Fibroblast of lung (primary cell): ENCODE data around the gene L3MBTL4. TPM values are rescaled to one million over a fixed set of nuclear protein-coding genes. Genes with fewer than 3 reads are reported as not detected.

Experiments used
- DNase-seq, 2 donors: peaks; one replicate each; pipeline versions ENCODE4 v3.0.0 to v3.0.0-alpha.2; 2010; ENCODE audit warnings: low read depth in 2 of 2
- H2AFZ ChIP-seq: 2 replicates; pipeline ENCODE4 v1.5.1; 2012; ENCODE audit warnings: low read length, control low read depth, inconsistent platforms
- H3K27ac ChIP-seq: 2 replicates; pipeline ENCODE4 v1.5.1; 2011; ENCODE audit warnings: low read length, control low read depth; ENCODE audit not compliant: insufficient read depth
- H3K27me3 ChIP-seq: 2 replicates; pipeline ENCODE4 v1.5.1; 2011; ENCODE audit warnings: mild to moderate bottlenecking, low read length; ENCODE audit not compliant: control insufficient read depth, insufficient read depth
- H3K36me3 ChIP-seq: 2 replicates; pipeline ENCODE4 v1.5.1; 2011; ENCODE audit warnings: low read length; ENCODE audit not compliant: control insufficient read depth, insufficient read depth
- H3K4me1 ChIP-seq: 2 replicates; pipeline ENCODE4 v1.5.1; 2011; ENCODE audit warnings: low read length; ENCODE audit not compliant: control insufficient read depth, insufficient read depth; ENCODE audit errors: extremely low read depth
- H3K4me2 ChIP-seq: 2 replicates; pipeline ENCODE4 v1.5.1; 2011; ENCODE audit warnings: low read length, control low read depth; ENCODE audit not compliant: insufficient read depth; ENCODE audit errors: extremely low read depth
- H3K4me3 ChIP-seq, 4 experiments: fragments of 200-600 bp in 1 of 4; sonication (generic) in 1 of 4; replicated peaks in 1 of 4; 2 replicates each; pipeline ENCODE4 v1.5.1; 2011 to 2016; ENCODE audit warnings: low read length in 4 of 4, low read depth in 3 of 4, mild to moderate bottlenecking in 3 of 4, control low read depth in 2 of 4, inconsistent platforms in 1 of 4, mixed read lengths in 1 of 4; ENCODE audit not compliant: insufficient read depth in 1 of 4; ENCODE audit errors: control extremely low read depth in 1 of 4
- H3K79me2 ChIP-seq: 2 replicates; pipeline ENCODE4 v1.5.1; 2012; ENCODE audit warnings: mild to moderate bottlenecking, low read length, inconsistent platforms; ENCODE audit not compliant: control insufficient read depth, insufficient read depth
- H3K9ac ChIP-seq: 2 replicates; pipeline ENCODE4 v1.5.1; 2011; ENCODE audit warnings: mild to moderate bottlenecking, low read length, control low read depth; ENCODE audit not compliant: insufficient read depth
- H3K9me3 ChIP-seq: 2 replicates; pipeline ENCODE4 v1.5.1; 2012; ENCODE audit warnings: low read depth, low read length; ENCODE audit not compliant: control insufficient read depth, insufficient read depth
- H4K20me1 ChIP-seq: 2 replicates; pipeline ENCODE4 v1.5.1; 2011; ENCODE audit warnings: low read length; ENCODE audit not compliant: control insufficient read depth, insufficient read depth; ENCODE audit errors: extremely low read depth
- CTCF ChIP-seq, 2 donors: IDR thresholded peaks in 1 of 2; conservative IDR thresholded peaks in 1 of 2; 1 replicate in 1 of 2; 2 replicates in 1 of 2; pipeline ENCODE4 v1.5.1; 2011 to 2012; ENCODE audit warnings: low read length in 2 of 2, control low read depth in 1 of 2, inconsistent platforms in 1 of 2, low read depth in 1 of 2, mild to moderate bottlenecking in 1 of 2
- EZH2 ChIP-seq: IDR thresholded peaks from 2 replicates; pipeline ENCODE4 v1.5.1; 2012; ENCODE audit warnings: low read length, control low read depth, mild to moderate bottlenecking; ENCODE audit errors: missing control alignments
- polyA plus RNA-seq, 2 donors: library from polyadenylated mRNA; depleted of rRNA in 1 of 2; stranded (reverse) in 1 of 2; unstranded in 1 of 2; fragments of >200 nt; gene quantifications; 2 replicates each; pipeline ENCODE4 v1.2.1, GENCODE V29; 2011 to 2012; ENCODE audit warnings: missing spikeins in 1 of 2
- total RNA-seq: library from RNA; depleted of rRNA; stranded (reverse); fragments of >200 nt; gene quantifications from 2 replicates; pipeline ENCODE4 v1.2.1, GENCODE V29; 2014

Gene L3MBTL4
- total and polyA plus RNA-seq, 2 donors (not counting 1 experiment from before 2014, with no cell fraction given) = 0.06 to 0.33 TPM

- H3K27ac ChIP-seq = no peak overlapping the region
- no peaks in the 10 kb centered on the region for H4K20me1 ChIP-seq
- no peaks in the 10 kb centered on the region for H3K36me3 ChIP-seq
- DNase-seq = no peak
- no peaks in the 10 kb centered on the region for H3K9me3 ChIP-seq
- no peak overlapping the region for H3K9ac ChIP-seq
- TF ChIP-seq EZH2 (no peak), CTCF (conservative IDR thresholded peaks at IDR 0.05 in 1 of 2, IDR thresholded peaks at IDR 0.05 in 1 of 2; ENCODE audit: low read depth in 1 of 2, low read length in 2 of 2) (no peak)
- no peak overlapping the region for H2AFZ ChIP-seq
- H3K4me2 ChIP-seq = no peak overlapping the region
- no peak overlapping the region for H3K4me3 ChIP-seq
- no peaks in the 10 kb centered on the region for H3K27me3 ChIP-seq
- no peaks in the 10 kb centered on the region for H3K79me2 ChIP-seq
- H3K4me1 ChIP-seq = no peaks in the 10 kb centered on the region
Measured at GRCh38 chr18:6376433-6377229, 38.1 kb downstream of the L3MBTL4 start.

GRCh38 chr18:6374935-6375529 lies 39.7 kb downstream of the L3MBTL4 start:
- no peak overlapping the region for H3K9ac ChIP-seq
- H3K27me3 ChIP-seq = no peaks in the 10 kb centered on the region
- no peak overlapping the region for H2AFZ ChIP-seq
- no peaks in the 10 kb centered on the region for H3K9me3 ChIP-seq
- no peaks in the 10 kb centered on the region for H3K79me2 ChIP-seq
- H3K27ac ChIP-seq = no peak overlapping the region
- no peak overlapping the region for H3K4me3 ChIP-seq
- H4K20me1 ChIP-seq = no peaks in the 10 kb centered on the region
- no peak overlapping the region for H3K4me2 ChIP-seq
- no peak for DNase-seq
- no peaks in the 10 kb centered on the region for H3K4me1 ChIP-seq
- no peaks in the 10 kb centered on the region for H3K36me3 ChIP-seq
- no peak for TF ChIP-seq CTCF (conservative IDR thresholded peaks at IDR 0.05 in 1 of 2, IDR thresholded peaks at IDR 0.05 in 1 of 2; ENCODE audit: low read depth in 1 of 2, low read length in 2 of 2)
- no peak for TF ChIP-seq EZH2

GRCh38 chr18:6374340-6374739 lies 40.4 kb downstream of the L3MBTL4 start:
- Histone ChIP-seq H3K79me2 (no peaks in the 10 kb centered on the region), H3K9me3 (no peaks in the 10 kb centered on the region), H2AFZ (no peak overlapping the region), H3K9ac (no peak overlapping the region), H3K4me1 (no peaks in the 10 kb centered on the region), H4K20me1 (no peaks in the 10 kb centered on the region), H3K27me3 (no peaks in the 10 kb centered on the region), H3K27ac (no peak overlapping the region), H3K4me2 (no peak overlapping the region), H3K36me3 (no peaks in the 10 kb centered on the region), H3K4me3 (no peak overlapping the region)
- no peak for DNase-seq
- no peak for TF ChIP-seq EZH2
- no peak for TF ChIP-seq CTCF (conservative IDR thresholded peaks at IDR 0.05 in 1 of 2, IDR thresholded peaks at IDR 0.05 in 1 of 2; ENCODE audit: low read depth in 1 of 2, low read length in 2 of 2)
